Esophagus squamous epithelium (tissue), 5 donors: Measurements from ENCODE around the gene DOCK3. TPM values are rescaled to one million over a fixed set of nuclear protein-coding genes. Genes with fewer than 3 reads are reported as not detected.
"Not testable (repeated sequence)": the region's sequence is repeated elsewhere in the genome, so short reads cannot be mapped to it uniquely, and the experiment has no call there.

Source experiments
- DNase-seq: peaks from one replicate; lab custom pipeline; 2025; lab: John Stamatoyannopoulos, UW
- H3K27ac ChIP-seq, 4 donors: fragments of 200-600 bp; sonication (generic); one replicate each; pipeline ENCODE4 v1.5.1; 2016 to 2019; ENCODE audit warnings: mild to moderate bottlenecking in 1 of 4
- H3K27me3 ChIP-seq, 4 donors: fragments of 200-600 bp; sonication (generic); 1 replicate in 3 of 4; 2 replicates in 1 of 4; pipeline versions ENCODE4 v1.5.1 to v1.6.0; 2017 to 2021; ENCODE audit warnings: antibody characterized with exemption in 1 of 4
- H3K36me3 ChIP-seq, 3 donors: fragments of 200-600 bp; sonication (generic); one replicate each; pipeline ENCODE4 v1.5.1; 2016 to 2019
- H3K4me1 ChIP-seq, 3 donors: fragments of 200-600 bp; sonication (generic); one replicate each; pipeline ENCODE4 v1.5.1; 2017 to 2019
- H3K4me3 ChIP-seq, 4 donors: fragments of 200-600 bp; sonication (generic); 1 replicate in 3 of 4; 2 replicates in 1 of 4; pipeline ENCODE4 v1.5.1; 2016 to 2019; ENCODE audit warnings: mild to moderate bottlenecking in 2 of 4, moderate library complexity in 1 of 4
- H3K9me3 ChIP-seq, 3 donors: fragments of 200-600 bp; sonication (generic); one replicate each; pipeline ENCODE4 v1.5.1; 2016 to 2019
- CTCF ChIP-seq, 6 experiments: fragments of 450-650 bp in 4 of 6; fragments of 200-600 bp in 2 of 6; sonication (generic) in 2 of 6; IDR thresholded peaks; one replicate each; pipeline ENCODE4 v1.5.1; 2016 to 2019; ENCODE audit warnings: antibody characterized with exemption in 6 of 6, mild to moderate bottlenecking in 4 of 6, moderate library complexity in 4 of 6
- POLR2A ChIP-seq, 4 donors: fragments of 450-650 bp; IDR thresholded peaks; one replicate each; pipeline ENCODE4 v1.6.1; 2017; ENCODE audit warnings: antibody characterized with exemption in 4 of 4, mild to moderate bottlenecking in 4 of 4, moderate library complexity in 3 of 4
- WGBS, 2 donors: methylation state at CpG; one replicate each; pipeline ENCODE4 v1.1.5; 2018; 5-methylcytosine and 5-hydroxymethylcytosine counted together
- intact Hi-C: fragments of 100-400 bp; cut with DNase I; formaldehyde crosslinking; loops from one replicate; pipeline ENCODE4 v1.15.0; 2022
- total RNA-seq, 4 donors: library from RNA; depleted of rRNA; stranded (reverse); fragments of >200 nt; gene quantifications; one replicate each; pipeline ENCODE4 v1.1.0, GENCODE V29; 2016
- donor health status: DM: yes; HTN: yes; CAD: no.

DOCK3 gene
- total RNA-seq, 4 donors from 2014 or later = 0.92 to 1.7 (median 1.4) TPM

- intact Hi-C loops = no loop called here
- Histone ChIP-seq H3K9me3 (no peaks in the 10 kb centered on the region), H3K36me3 (no peaks in the 10 kb centered on the region), H3K4me3 (no peak overlapping the region), H3K27ac (no peak overlapping the region), H3K27me3 (no peaks in the 10 kb centered on the region), H3K4me1 (no peaks in the 10 kb centered on the region)
- 68% methylated on average over 5 of the region's 5 CpGs for WGBS, 2 donors
- no peak for TF ChIP-seq POLR2A (IDR thresholded peaks at IDR 0.05)
- no peak for TF ChIP-seq CTCF (IDR thresholded peaks at IDR 0.05)
- no peak for DNase-seq
Measured at GRCh38 chr3:50749822-50750221, 75.1 kb downstream of the DOCK3 start.

- intact Hi-C loops = no loop called here
- H3K4me1 ChIP-seq = no peaks in the 10 kb centered on the region
- 85 to 86% methylated on average over 5 of the region's 5 CpGs for WGBS, 2 donors
- H3K9me3 ChIP-seq = peaks cover 0 to 5% (median 0%) of the 10 kb centered on the region in 3 donors
- DNase-seq = no peak
- no peaks in the 10 kb centered on the region for H3K27me3 ChIP-seq
- no peak overlapping the region for H3K27ac ChIP-seq
- H3K36me3 ChIP-seq = no peaks in the 10 kb centered on the region
- no peak overlapping the region for H3K4me3 ChIP-seq
- TF ChIP-seq CTCF (IDR thresholded peaks at IDR 0.05) (no peak), POLR2A (IDR thresholded peaks at IDR 0.05) (no peak)
Measured at GRCh38 chr3:50759015-50759414, 84.3 kb downstream of the DOCK3 start.

GRCh38 chr3:50777680-50778079 is 103.0 kb downstream of the DOCK3 start:
- no peak for DNase-seq
- Histone ChIP-seq H3K9me3 (no peaks in the 10 kb centered on the region), H3K36me3 (no peaks in the 10 kb centered on the region), H3K4me1 (no peaks in the 10 kb centered on the region), H3K4me3 (no peak overlapping the region), H3K27ac (no peak overlapping the region), H3K27me3 (no peaks in the 10 kb centered on the region)
- no peak for TF ChIP-seq CTCF (IDR thresholded peaks at IDR 0.05)
- no peak for TF ChIP-seq POLR2A (IDR thresholded peaks at IDR 0.05)
- intact Hi-C loops = no loop called here
- WGBS, 2 donors = 70 to 75% methylated on average over 1 of the region's 1 CpG

GRCh38 chr3:50781766-50782165 is 107.0 kb downstream of the DOCK3 start:
- 95 to 98% methylated on average over 3 of the region's 3 CpGs for WGBS, 2 donors
- intact Hi-C loops, H3K4me1 ChIP-seq, H3K9me3 ChIP-seq, DNase-seq, H3K27ac ChIP-seq, H3K4me3 ChIP-seq, H3K27me3 ChIP-seq, H3K36me3 ChIP-seq: not testable (repeated sequence)

DNA sequence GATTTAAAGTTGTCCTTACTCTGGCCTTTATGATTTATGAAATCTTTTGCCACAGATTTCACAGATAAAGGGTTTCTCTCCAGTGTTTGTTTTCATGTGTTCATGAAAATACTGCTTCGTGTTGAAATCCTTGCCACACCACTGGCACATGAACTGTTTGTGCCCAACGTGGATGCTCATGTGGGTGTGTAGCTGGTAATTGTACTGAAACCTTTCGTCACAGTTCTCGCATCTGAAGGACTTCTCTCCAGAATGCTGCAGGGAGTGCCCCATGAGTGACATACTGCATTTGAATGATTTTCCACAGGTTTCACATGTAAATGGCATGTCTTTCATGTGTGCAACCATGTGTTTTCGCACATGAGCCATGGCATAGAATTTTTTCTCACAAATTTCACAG is 111.9 kb downstream of the DOCK3 start:
- no peak for DNase-seq
- TF ChIP-seq CTCF (IDR thresholded peaks at IDR 0.05) (no peak), POLR2A (IDR thresholded peaks at IDR 0.05) (no peak)
- intact Hi-C loops = no loop called here
- no peaks in the 10 kb centered on the region for H3K4me1 ChIP-seq
- no peak overlapping the region for H3K27ac ChIP-seq
- no peaks in the 10 kb centered on the region for H3K36me3 ChIP-seq
- peaks cover 0 to 3% (median 0%) of the 10 kb centered on the region in 3 donors for H3K9me3 ChIP-seq
- H3K4me3 ChIP-seq = no peak overlapping the region
- no peaks in the 10 kb centered on the region for H3K27me3 ChIP-seq
- WGBS, 2 donors = 77 to 85% methylated on average over 5 of the region's 5 CpGs

DNA sequence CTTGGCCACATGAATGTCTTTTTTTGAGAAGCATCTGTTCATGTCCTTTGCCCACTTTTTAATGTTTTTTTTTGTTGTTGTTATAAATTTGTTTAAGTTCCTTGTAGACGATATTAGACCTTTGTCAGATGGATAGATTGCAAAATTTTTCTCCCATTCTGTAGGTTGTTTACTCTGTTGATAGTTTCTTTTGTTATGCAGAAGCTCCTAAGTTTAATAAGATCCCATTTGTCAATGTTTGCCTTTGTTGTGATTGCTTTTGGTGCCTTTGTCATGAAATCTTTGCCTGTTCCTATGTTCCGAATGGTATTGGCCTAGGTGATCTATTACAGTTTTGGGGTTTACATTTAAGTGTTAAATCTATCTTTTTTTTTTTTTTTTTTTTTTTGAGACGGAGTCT is 116.2 kb downstream of the DOCK3 start:
- H3K36me3 ChIP-seq, H3K27ac ChIP-seq, H3K27me3 ChIP-seq, intact Hi-C loops, H3K9me3 ChIP-seq, H3K4me3 ChIP-seq, DNase-seq, H3K4me1 ChIP-seq: not testable (repeated sequence)
- WGBS, 2 donors = 71 to 77% methylated on average over 3 of the region's 3 CpGs
